Esophagus muscularis mucosa (tissue), 4 donors: Measurements from ENCODE around the gene CROCC2.

Experiments
- EP300 ChIP-seq: sonication (generic); formaldehyde crosslinking; IDR thresholded peaks from one replicate; pipeline ENCODE4 v1.6.1; 2017; ENCODE audit warnings: antibody characterized with exemption
- POLR2A ChIP-seq: fragments of 450-650 bp; IDR thresholded peaks from one replicate; pipeline ENCODE4 v1.6.1; 2017; ENCODE audit warnings: antibody characterized with exemption, moderate library complexity, mild to moderate bottlenecking, low read depth
- POLR2AphosphoS5 ChIP-seq, 2 donors: sonication (generic); formaldehyde crosslinking; IDR thresholded peaks; one replicate each; pipeline ENCODE4 v1.6.1; 2017; ENCODE audit warnings: antibody characterized with exemption in 2 of 2
- TF ChIP-seq, protein P1 (sequence below), 3 experiments: fragments of 200-600 bp in 2 of 3; fragments of 450-650 bp in 1 of 3; sonication (generic) in 2 of 3; IDR thresholded peaks; one replicate each; pipeline ENCODE4 v1.5.1; 2017 to 2019; ENCODE audit warnings: antibody characterized with exemption in 3 of 3, mild to moderate bottlenecking in 2 of 3, moderate library complexity in 1 of 3

GRCh38 chr2:241009191-241009590 lies 103.1 kb downstream of the CROCC2 start:
- TF ChIP-seq POLR2AphosphoS5 (IDR thresholded peaks at IDR 0.05) = no peak
- TF ChIP-seq, protein P1, sequence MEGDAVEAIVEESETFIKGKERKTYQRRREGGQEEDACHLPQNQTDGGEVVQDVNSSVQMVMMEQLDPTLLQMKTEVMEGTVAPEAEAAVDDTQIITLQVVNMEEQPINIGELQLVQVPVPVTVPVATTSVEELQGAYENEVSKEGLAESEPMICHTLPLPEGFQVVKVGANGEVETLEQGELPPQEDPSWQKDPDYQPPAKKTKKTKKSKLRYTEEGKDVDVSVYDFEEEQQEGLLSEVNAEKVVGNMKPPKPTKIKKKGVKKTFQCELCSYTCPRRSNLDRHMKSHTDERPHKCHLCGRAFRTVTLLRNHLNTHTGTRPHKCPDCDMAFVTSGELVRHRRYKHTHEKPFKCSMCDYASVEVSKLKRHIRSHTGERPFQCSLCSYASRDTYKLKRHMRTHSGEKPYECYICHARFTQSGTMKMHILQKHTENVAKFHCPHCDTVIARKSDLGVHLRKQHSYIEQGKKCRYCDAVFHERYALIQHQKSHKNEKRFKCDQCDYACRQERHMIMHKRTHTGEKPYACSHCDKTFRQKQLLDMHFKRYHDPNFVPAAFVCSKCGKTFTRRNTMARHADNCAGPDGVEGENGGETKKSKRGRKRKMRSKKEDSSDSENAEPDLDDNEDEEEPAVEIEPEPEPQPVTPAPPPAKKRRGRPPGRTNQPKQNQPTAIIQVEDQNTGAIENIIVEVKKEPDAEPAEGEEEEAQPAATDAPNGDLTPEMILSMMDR (IDR thresholded peaks at IDR 0.05) = no peak
- no peak for TF ChIP-seq EP300
- TF ChIP-seq POLR2A = no peak
